C4-2B (cell line): Measurements from ENCODE around the gene TLE5.

ENCODE experiments used
- CTCF ChIP-seq: fragments of 450-650 bp; conservative IDR thresholded peaks from 2 replicates; pipeline ENCODE4 v1.5.1; 2017; ENCODE audit warnings: mild to moderate bottlenecking
- ZFX ChIP-seq: fragments of 450-650 bp; IDR thresholded peaks from 2 replicates; pipeline ENCODE4 v1.6.1; 2017

GRCh38 chr19:3110126-3110825 lies 48.0 kb upstream of the TLE5 start:
- TF ChIP-seq CTCF (no peak), ZFX (no peak)
